GM19324 (cell line): Measurements from ENCODE around the gene CA10.

ENCODE experiments used
- ATAC-seq: cut with Tn5 transposase; IDR thresholded peaks from one replicate; pipeline ENCODE4 v1.9.1; 2021; ENCODE audit warnings: mild to moderate bottlenecking, moderate library complexity; ENCODE audit not compliant: unreplicated experiment, low FRiP score

CA10 gene

GRCh38 chr17:52158450-52159042 is at the start of gene CA10:
Gene CA10, minus strand, starts transcription at chr17:52158714.
- ATAC-seq = no peak

- no peak for ATAC-seq
Observed at GRCh38 chr17:52207796-52208195, 49.3 kb upstream of the CA10 start.

DNA sequence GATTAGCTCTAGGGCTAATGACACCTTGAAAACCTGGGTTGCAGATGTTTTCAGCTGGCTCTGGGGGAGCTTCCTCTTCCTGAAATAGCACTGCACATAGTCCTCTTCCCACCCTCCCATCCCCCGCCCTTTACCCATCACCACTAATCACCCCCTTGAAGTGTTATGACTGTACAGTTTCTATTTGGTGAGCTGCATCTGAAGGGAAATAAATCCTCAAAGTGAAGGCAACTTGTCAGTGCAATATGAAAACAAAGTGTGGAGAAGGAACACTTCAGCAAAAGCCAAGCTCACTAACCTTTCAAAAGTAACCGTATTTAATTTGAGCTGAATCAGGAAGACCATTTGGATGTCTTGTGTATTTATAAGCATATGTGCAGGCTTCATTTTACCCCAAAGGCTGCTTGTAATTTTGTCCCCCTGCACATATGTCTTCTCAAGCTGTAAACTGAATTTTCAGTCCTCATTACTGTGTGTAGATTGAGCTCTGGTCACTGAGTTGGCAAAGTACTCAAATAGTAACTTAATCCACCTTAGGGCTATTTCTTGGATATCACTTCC is 44.1 kb upstream of the CA10 start:
- ATAC-seq = no peak

GRCh38 chr17:52201767-52202519 is 43.4 kb upstream of the CA10 start:
- no peak for ATAC-seq

GRCh38 chr17:52191491-52191890 is 33.0 kb upstream of the CA10 start:
- ATAC-seq = no peak

- no peak for ATAC-seq
Observed at GRCh38 chr17:52181782-52182181, 23.3 kb upstream of the CA10 start.

DNA sequence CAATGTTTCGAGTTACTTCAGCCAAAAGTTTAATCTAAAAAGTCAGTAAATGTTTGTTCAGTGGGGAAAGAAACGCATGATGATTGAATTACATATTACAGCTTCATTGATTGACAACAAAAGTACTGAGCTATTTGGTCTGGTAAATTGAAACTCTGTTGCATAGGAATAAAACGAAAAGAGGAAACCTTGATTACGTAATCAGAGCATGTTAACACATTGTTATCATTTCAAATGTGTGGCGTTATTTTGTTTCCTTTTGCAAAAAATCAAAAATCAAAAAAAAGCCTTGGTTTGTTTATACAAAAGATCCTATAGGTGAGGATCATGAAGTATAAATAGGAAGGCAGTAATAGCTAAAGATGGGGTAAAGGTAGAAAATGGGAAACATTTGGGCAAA is 19.5 kb upstream of the CA10 start:
- ATAC-seq = no peak

GRCh38 chr17:52170963-52171572 is 12.6 kb upstream of the CA10 start:
- no peak for ATAC-seq

- ATAC-seq = no peak
Observed at GRCh38 chr17:52160136-52160567, 1.6 kb upstream of the CA10 start.

GRCh38 chr17:52159246-52160135 is 977 bp upstream of the CA10 start:
- ATAC-seq = no peak

DNA sequence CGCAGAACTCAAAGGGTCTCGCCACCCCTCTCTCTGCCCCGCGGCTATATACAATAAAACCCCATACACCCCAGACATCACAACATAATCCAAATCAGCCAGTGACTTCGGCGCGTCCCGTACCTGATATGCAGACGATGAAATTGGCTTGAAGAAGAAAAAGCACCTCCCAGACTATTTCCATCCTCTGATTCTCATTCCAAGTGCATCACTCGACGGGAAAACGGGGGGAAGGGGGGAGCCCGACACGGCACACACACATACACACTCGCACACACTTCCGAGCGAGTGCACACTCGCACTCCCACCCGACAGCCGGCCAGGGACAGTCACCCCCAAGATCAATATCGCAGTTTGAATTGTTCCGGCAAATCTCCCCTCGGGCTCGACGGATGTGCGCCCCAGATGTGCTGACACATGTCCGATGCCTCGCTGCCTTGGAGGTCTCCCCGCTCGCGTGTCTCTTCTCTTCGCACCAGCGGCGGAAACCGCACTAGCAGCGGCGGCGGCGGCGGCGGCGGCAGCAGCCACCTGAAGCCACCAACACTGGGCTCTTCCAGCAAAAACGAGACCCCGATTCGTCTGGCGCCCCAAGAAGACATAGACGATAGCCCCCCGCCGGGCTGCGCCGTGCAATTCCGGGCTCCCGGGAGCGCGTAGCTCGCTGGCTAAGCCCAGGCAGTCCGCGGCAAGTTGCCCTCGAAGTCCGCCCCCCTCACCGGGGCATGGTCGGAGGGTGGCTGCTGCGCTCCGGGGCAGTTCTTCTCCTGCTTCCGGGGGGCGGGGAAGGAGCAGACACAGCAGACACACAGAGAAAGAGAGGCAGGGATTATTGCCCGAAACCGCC is 688 bp downstream of the CA10 start:
- no peak for ATAC-seq

DNA sequence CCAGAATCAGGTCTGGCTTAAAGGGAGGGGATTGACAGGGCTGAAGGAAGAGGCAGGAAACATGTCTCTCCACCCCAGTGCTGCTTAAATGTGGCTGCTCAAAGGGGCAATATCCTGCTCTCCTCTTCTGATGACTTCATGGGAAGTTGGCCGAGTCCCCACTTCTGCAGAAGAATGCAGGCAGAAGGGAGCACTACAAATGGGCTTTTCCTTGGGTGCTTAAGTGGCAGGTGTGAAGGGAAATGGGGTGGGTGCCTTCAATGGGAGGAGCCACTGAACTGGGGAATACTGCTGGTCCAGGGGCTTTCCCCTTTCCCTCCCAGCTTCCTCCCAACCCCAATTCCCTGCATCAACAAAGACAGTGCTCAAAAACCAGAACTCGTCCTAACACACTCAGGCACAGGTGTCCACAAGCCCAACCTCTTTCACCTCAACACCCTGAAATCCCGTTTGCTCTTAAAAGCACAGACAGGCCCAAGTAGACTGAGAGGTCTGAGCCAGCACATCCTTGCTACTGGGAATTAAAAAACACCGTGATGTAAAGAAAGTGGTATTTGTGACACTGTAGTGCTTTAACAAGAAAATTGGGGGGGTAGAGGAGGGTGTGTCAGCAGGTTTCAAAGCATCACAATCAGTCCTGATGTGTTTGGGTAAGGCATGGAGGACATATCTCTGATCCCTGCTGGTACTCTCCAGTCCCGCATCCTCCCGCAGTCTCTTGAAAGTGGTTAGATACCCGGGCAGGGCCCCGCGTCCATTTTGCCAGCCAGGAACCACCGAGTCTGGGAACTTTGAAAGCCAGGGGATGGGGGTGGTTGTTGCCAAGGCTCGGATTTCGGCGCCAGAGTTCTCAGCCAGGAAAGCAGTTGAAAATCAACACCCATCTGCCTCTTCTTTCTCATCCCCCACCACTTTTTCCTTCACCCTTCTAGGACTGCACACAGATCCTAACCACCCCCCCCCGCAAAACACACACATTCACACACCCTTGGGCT is 1.6 kb downstream of the CA10 start:
- ATAC-seq = no peak

DNA sequence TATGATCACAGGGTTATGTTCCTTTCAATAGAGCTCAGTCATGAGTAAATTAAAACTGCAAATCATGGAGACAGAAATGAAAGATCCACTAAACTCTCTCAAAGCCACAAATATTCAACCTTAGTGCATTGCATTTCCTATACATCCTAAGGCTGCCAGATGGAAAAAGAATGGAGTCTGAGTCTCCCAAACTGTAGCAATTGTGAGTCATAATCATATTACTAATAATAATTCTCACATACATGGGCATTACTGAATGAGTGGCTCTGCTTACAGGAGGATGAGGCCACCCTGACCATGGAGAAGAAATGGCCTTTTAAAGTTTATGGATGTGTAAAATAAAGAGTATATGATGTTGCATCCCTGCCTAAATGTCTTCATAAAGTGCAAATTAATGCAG is 3.2 kb downstream of the CA10 start:
- ATAC-seq = no peak

- no peak for ATAC-seq
Observed at GRCh38 chr17:52154466-52154865, 4.0 kb downstream of the CA10 start.

DNA sequence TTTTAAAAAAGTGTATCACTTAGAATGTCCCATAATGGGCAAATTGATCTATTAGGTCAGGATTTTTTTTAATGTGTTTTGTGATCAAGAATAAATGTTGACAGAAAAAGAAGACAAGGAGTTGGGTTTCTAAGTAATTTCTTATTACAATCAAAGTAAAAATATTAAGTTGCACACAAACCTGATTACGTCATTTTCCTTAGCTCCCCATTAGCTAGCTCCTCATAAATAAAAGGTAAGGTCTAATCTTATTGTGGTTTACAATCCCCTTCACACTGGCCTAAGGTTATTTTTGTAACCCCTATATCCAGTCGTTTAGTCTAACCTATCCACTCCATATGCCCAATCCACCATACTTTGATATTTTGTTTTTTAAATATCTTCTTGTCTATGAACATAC is 7.6 kb downstream of the CA10 start:
- no peak for ATAC-seq

DNA sequence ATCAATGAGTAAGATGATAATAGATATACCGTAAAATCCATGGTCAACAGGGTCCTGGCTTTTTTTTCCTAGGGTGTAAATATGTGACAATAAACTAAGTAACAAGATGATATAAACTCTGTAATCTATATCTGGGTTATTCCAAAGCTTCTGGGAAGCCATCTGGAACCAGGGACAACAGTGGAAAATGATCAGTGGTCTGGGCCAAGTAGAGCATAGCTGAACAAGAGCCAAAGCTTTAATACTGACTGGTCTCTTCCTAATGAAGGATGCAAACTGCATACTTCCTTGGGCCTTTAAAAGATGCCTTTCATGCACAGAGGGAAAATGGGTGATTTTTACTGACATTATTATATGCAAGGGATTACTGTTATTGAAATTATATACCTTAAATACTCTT is 8.9 kb downstream of the CA10 start:
- no peak for ATAC-seq

DNA sequence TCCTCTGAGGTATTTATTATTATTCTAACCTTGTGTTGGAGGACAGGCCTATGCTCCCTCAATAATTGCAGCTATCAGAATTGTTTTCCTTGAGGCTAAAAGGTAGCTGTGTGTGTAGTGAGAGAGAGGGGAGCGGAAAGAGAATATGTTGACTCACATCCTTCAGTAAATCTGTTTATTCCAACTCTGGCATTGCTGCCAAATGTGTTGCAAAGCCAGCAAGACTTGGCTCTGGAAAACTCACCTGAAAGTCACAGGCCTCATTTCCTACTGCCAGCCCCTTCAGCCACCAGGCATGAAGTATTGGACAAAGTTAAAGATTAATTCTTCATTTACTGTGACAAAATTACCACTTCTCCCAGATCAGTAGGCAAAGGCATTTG is 9.6 kb downstream of the CA10 start:
- no peak for ATAC-seq

- no peak for ATAC-seq
Observed at GRCh38 chr17:52148288-52148968, 10.1 kb downstream of the CA10 start.
